HFFc6 (cell line): ENCODE measurements around the gene KANSL3. TPM values are rescaled to one million over a fixed set of nuclear protein-coding genes. Genes with fewer than 3 reads are reported as not detected.

Experiments
- DNase-seq: peaks from one replicate; pipeline ENCODE4 v3.0.0-alpha.2; 2018
- H3K27ac Mint-ChIP-seq: 2 replicates; pipeline ENCODE4 v1.8.0; 2020; ENCODE audit warnings: mild to moderate bottlenecking, mixed read lengths
- H3K27me3 Mint-ChIP-seq: 2 replicates; pipeline ENCODE4 v1.8.0; 2021; ENCODE audit warnings: mild to moderate bottlenecking, moderate library complexity, mixed read lengths; ENCODE audit not compliant: insufficient read depth
- H3K36me3 Mint-ChIP-seq: 2 replicates; pipeline ENCODE4 v1.8.0; 2021; ENCODE audit warnings: low read depth, mixed read lengths
- H3K4me1 Mint-ChIP-seq: 2 replicates; pipeline ENCODE4 v1.8.0; 2020; ENCODE audit warnings: low read depth, mixed read lengths
- H3K4me3 Mint-ChIP-seq: 2 replicates; pipeline ENCODE4 v1.8.0; 2020; ENCODE audit warnings: mild to moderate bottlenecking, moderate library complexity, mixed read lengths
- H3K9me3 Mint-ChIP-seq: 2 replicates; pipeline ENCODE4 v1.8.0; 2020; ENCODE audit warnings: mild to moderate bottlenecking, mixed read lengths
- CTCF ChIP-seq: fragments of 200-600 bp; sonication (generic); IDR thresholded peaks from 2 replicates; pipeline ENCODE4 v1.5.0; 2021; ENCODE audit warnings: antibody characterized with exemption, mild to moderate bottlenecking
- total RNA-seq, 6 experiments: library from RNA; stranded (reverse); fragmentation: NEBNext Ultra II Directional; extraction: Animal tissue kit (Norgen Biotek cat#: 25700); gene quantifications; 2 replicates in 1 of 6; 3 replicates in 5 of 6; pipeline ENCODE4 v1.2.3, GENCODE V29; 2021

Gene KANSL3
- total RNA-seq, 6 experiments from 2014 or later, result 19.3 to 28.3 (median 26.7) TPM

- H3K27ac Mint-ChIP-seq, result no peak overlapping the region
- H3K4me3 Mint-ChIP-seq, result no peak overlapping the region
These were observed 46.1 kb upstream of the KANSL3 start for GRCh38 chr2:96683972-96684820.

GRCh38 chr2:96683307-96683706, 45.2 kb upstream of the KANSL3 start:
- peaks cover 15% of the 10 kb centered on the region for H3K27me3 Mint-ChIP-seq
- H3K36me3 Mint-ChIP-seq, result no peaks in the 10 kb centered on the region
- H3K4me3 Mint-ChIP-seq, result no peak overlapping the region
- H3K4me1 Mint-ChIP-seq, result peaks cover 5% of the 10 kb centered on the region; the same call in 1 of the 2 replicates
- no peak overlapping the region for H3K27ac Mint-ChIP-seq
- no peak for TF ChIP-seq CTCF
- H3K9me3 Mint-ChIP-seq, result no peaks in the 10 kb centered on the region
- DNase-seq, result no peak

More at GRCh38 chr2:96683972-96684820, 46.1 kb upstream of the KANSL3 start:
- H3K9me3 Mint-ChIP-seq, result no peaks in the 10 kb centered on the region
- no peak for TF ChIP-seq CTCF
- no peaks in the 10 kb centered on the region for H3K36me3 Mint-ChIP-seq
- DNase-seq, result no peak
- peaks cover 16% of the 10 kb centered on the region for H3K27me3 Mint-ChIP-seq
- H3K4me1 Mint-ChIP-seq, result peaks cover 5% of the 10 kb centered on the region; the same call in 1 of the 2 replicates

- no peaks in the 10 kb centered on the region for H3K36me3 Mint-ChIP-seq
- TF ChIP-seq CTCF, result no peak
- DNase-seq, result no peak
- no peak overlapping the region for H3K27ac Mint-ChIP-seq
- peaks cover 16% of the 10 kb centered on the region for H3K27me3 Mint-ChIP-seq
- H3K4me3 Mint-ChIP-seq, result no peak overlapping the region
- H3K4me1 Mint-ChIP-seq, result peaks cover 5% of the 10 kb centered on the region; the same call in 1 of the 2 replicates
- no peaks in the 10 kb centered on the region for H3K9me3 Mint-ChIP-seq
These were observed 43.4 kb upstream of the KANSL3 start for GRCh38 chr2:96681540-96681939.

GRCh38 chr2:96680561-96681141, 42.5 kb upstream of the KANSL3 start:
- no peaks in the 10 kb centered on the region for H3K36me3 Mint-ChIP-seq
- peaks cover 16% of the 10 kb centered on the region for H3K27me3 Mint-ChIP-seq
- H3K27ac Mint-ChIP-seq, result no peak overlapping the region
- no peak overlapping the region for H3K4me3 Mint-ChIP-seq
- no peak for DNase-seq
- peaks cover 5% of the 10 kb centered on the region; the same call in 1 of the 2 replicates for H3K4me1 Mint-ChIP-seq
- no peak for TF ChIP-seq CTCF
- H3K9me3 Mint-ChIP-seq, result no peaks in the 10 kb centered on the region

GRCh38 chr2:96679848-96680247, 41.7 kb upstream of the KANSL3 start:
- no peaks in the 10 kb centered on the region for H3K9me3 Mint-ChIP-seq
- H3K4me1 Mint-ChIP-seq, result peaks cover 5% of the 10 kb centered on the region; the same call in 1 of the 2 replicates
- no peak overlapping the region for H3K4me3 Mint-ChIP-seq
- no peaks in the 10 kb centered on the region for H3K36me3 Mint-ChIP-seq
- peaks cover 16% of the 10 kb centered on the region for H3K27me3 Mint-ChIP-seq
- TF ChIP-seq CTCF, result no peak
- no peak overlapping the region for H3K27ac Mint-ChIP-seq
- no peak for DNase-seq
